Heart right ventricle (tissue), 16 donors: ENCODE measurements around the gene VTI1A. TPM values are rescaled to one million over a fixed set of nuclear protein-coding genes. Genes with fewer than 3 reads are reported as not detected.

Experiments
- ATAC-seq, 8 donors: fragments of 200-7000 bp; cut with Tn5 transposase; one replicate each; pipeline ENCODE4 v1.9.1; 2020; ENCODE audit warnings: mild to moderate bottlenecking in 8 of 8, moderate library complexity in 8 of 8, moderate number of reproducible peaks in 1 of 8
- DNase-seq, 2 donors: peaks; one replicate each; pipeline ENCODE4 v3.0.0-alpha.2; 2020
- H3K27ac ChIP-seq, 10 donors: fragments of 200-600 bp; sonication (generic) in 2 of 10; one replicate each; pipeline versions ENCODE4 v1.5.0 to v1.8.0; 2020 to 2022; ENCODE audit warnings: mild to moderate bottlenecking in 3 of 10
- H3K27me3 ChIP-seq, 7 donors: fragments of 200-600 bp; one replicate each; pipeline ENCODE4 v1.8.0; 2021 to 2022; ENCODE audit warnings: mild to moderate bottlenecking in 2 of 7
- H3K36me3 ChIP-seq, 9 donors: fragments of 200-600 bp; sonication (generic) in 1 of 9; one replicate each; pipeline versions ENCODE4 v1.5.0 to v1.8.0; 2020 to 2022; ENCODE audit warnings: mild to moderate bottlenecking in 2 of 9
- H3K4me1 ChIP-seq, 9 donors: fragments of 200-600 bp; sonication (generic) in 1 of 9; one replicate each; pipeline versions ENCODE4 v1.5.0 to v1.8.0; 2020 to 2022; ENCODE audit warnings: mild to moderate bottlenecking in 4 of 9
- H3K4me3 ChIP-seq, 10 donors: fragments of 200-600 bp; sonication (generic) in 2 of 10; one replicate each; pipeline versions ENCODE4 v1.5.0 to v1.8.0; 2020 to 2022; ENCODE audit warnings: mild to moderate bottlenecking in 7 of 10, moderate library complexity in 2 of 10
- H3K9me3 ChIP-seq, 11 donors: fragments of 200-600 bp in 10 of 11; sonication (generic) in 2 of 11; one replicate each; pipeline versions ENCODE4 v1.5.0 to v1.8.0; 2013 to 2022; ENCODE audit warnings: mild to moderate bottlenecking in 2 of 11, control low read depth in 1 of 11, moderate library complexity in 1 of 11
- WGBS, 2 donors: extraction: QIAGEN DNeasy Blood & Tissue Kit; methylation state at CpG; one replicate each; pipeline ENCODE4 v1.1.7; 2013; ENCODE audit warnings: inconsistent platforms in 1 of 2; 5-methylcytosine and 5-hydroxymethylcytosine counted together
- intact Hi-C, 10 donors: fragments of 100-400 bp; cut with DNase I; formaldehyde crosslinking; loops; one replicate each; pipeline versions ENCODE4 v1.11.1 to v1.14.2; 2022
- polyA plus RNA-seq, 2 donors: library from polyadenylated mRNA; stranded (reverse); fragments of 200-250 nt; gene quantifications; one replicate each; pipeline ENCODE4 v1.2.3, GENCODE V29; 2013
- total RNA-seq, 10 donors: library from RNA; stranded (reverse); fragmentation: NEBNext Ultra II Directional in 3 of 10; extraction: Animal tissue kit (Norgen Biotek cat#: 25700) in 3 of 10; gene quantifications; one replicate each; pipeline versions ENCODE4 v1.2.1 to v1.2.4, GENCODE V29; 2021 to 2023
- TF ChIP-seq, protein P1 (sequence below), 9 donors: fragments of 200-600 bp; sonication (generic) in 2 of 9; IDR thresholded peaks; one replicate each; pipeline versions ENCODE4 v1.5.0 to v1.8.0; 2021 to 2022; ENCODE audit warnings: antibody characterized with exemption in 9 of 9, mild to moderate bottlenecking in 5 of 9, moderate library complexity in 1 of 9
- donor health status: Arrhythmogenic right ventricular cardiomyopathy.
- donor health status: ischemic (EF 13 %, LVEDD 7.1; RV severe dilation, severe dysfunction).
- donor health status: healthy with polysubstance abuse.
- donor health status: DM: no; HTN: yes; CAD: no.
- donor health status: DM: no; HTN: no; CAD: no.
- donor health status: ischemic (EF 25% LVEDD 6.9; RV normal size, moderate dysfunction).
- donor health status: ischemic (EF 25% LVEDD 5.7; RV mildly dilated, moderate dysfunction).
- donor health status: healthy.
- donor health status: DM: yes; HTN: yes; CAD: no.
- donor health status: Ischemic cardiomyopathy.
- donor health status: ischemic (EF 35%, LVEDD 5.7; RV mildly dilated, moderate dysfunction).
- donor health status: nonischemic (EF 11% LVEDD 7.7; RV severe dilation, severe dysfunction).
- donor health status: DM: yes; HTN: yes; CAD: no.
- donor health status: PGD.
- donor health status: ischemic (EF 29% LVEDD 5.4; RV normal size, mild dysfunction).
- donor health status: nonischemic (EF 23%, LVEDD 6.1; RV moderate dilation, normal function).

VTI1A gene
- total and polyA plus RNA-seq, 12 donors, result 6.2 to 24.5 (median 20.6) TPM

DNA sequence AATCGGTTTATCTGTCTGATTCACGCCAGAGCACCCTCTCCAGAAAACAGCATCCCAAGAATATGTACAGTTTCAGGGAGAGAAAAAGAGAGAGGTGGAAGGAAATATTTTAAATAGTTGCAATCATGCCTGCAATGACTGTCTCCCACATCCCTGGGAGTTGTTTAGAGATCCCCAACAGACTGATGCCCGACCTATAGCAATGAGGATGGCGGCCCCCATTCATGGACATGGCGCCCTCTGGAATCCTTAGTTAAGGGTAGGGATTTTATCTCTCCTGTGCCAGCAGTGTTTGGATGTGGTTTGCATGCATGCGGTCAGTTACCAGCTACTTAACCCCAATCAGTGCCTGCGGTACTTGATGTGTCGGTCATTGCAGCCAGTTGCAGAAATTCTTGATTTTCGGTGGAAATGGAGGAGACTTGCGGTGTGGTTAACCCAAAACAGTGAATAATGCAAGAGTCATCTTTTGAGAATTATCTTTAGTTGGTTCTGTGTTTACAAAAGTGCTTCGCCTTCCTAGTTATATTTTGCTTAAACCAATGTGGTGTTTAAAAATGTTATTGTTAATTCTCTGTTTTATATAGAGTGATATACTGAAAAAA, 317.0 kb downstream of the VTI1A start:
- DNase-seq (no peak), ATAC-seq (no peak)
- WGBS, 2 donors, result 93 to 99% methylated on average over 11 of the region's 11 CpGs
- H3K36me3 ChIP-seq, result no peaks in the 10 kb centered on the region
- intact Hi-C loops, result no loop called here
- no peak overlapping the region for H3K4me3 ChIP-seq
- H3K9me3 ChIP-seq, result no peaks in the 10 kb centered on the region
- TF ChIP-seq, protein P1, sequence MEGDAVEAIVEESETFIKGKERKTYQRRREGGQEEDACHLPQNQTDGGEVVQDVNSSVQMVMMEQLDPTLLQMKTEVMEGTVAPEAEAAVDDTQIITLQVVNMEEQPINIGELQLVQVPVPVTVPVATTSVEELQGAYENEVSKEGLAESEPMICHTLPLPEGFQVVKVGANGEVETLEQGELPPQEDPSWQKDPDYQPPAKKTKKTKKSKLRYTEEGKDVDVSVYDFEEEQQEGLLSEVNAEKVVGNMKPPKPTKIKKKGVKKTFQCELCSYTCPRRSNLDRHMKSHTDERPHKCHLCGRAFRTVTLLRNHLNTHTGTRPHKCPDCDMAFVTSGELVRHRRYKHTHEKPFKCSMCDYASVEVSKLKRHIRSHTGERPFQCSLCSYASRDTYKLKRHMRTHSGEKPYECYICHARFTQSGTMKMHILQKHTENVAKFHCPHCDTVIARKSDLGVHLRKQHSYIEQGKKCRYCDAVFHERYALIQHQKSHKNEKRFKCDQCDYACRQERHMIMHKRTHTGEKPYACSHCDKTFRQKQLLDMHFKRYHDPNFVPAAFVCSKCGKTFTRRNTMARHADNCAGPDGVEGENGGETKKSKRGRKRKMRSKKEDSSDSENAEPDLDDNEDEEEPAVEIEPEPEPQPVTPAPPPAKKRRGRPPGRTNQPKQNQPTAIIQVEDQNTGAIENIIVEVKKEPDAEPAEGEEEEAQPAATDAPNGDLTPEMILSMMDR (IDR thresholded peaks at IDR 0.05), result no peak
- H3K4me1 ChIP-seq, result no peaks in the 10 kb centered on the region
- no peak overlapping the region for H3K27ac ChIP-seq
- no peaks in the 10 kb centered on the region for H3K27me3 ChIP-seq

- TF ChIP-seq, protein P1 (IDR thresholded peaks at IDR 0.05), result no peak
- ATAC-seq (no peak), DNase-seq (no peak)
- Histone ChIP-seq H3K4me3 (no peak overlapping the region), H3K36me3 (no peaks in the 10 kb centered on the region), H3K27me3 (no peaks in the 10 kb centered on the region), H3K9me3 (no peaks in the 10 kb centered on the region), H3K4me1 (no peaks in the 10 kb centered on the region), H3K27ac (no peak overlapping the region)
- intact Hi-C loops, result no loop called here
- WGBS, 2 donors, result 94 to 96% methylated on average over 5 of the region's 5 CpGs
These were observed 318.8 kb downstream of the VTI1A start for GRCh38 chr10:112765717-112766235.

- H3K4me1 ChIP-seq, result no peaks in the 10 kb centered on the region
- peaks cover 0 to 2% (median 0%) of the 10 kb centered on the region in 11 donors for H3K9me3 ChIP-seq
- TF ChIP-seq, protein P1 (IDR thresholded peaks at IDR 0.05), result no peak
- no peak for DNase-seq
- H3K4me3 ChIP-seq, result no peak overlapping the region
- ATAC-seq, result no peak
- WGBS, 2 donors, result 94 to 96% methylated on average over 2 of the region's 2 CpGs
- H3K27ac ChIP-seq, result no peak overlapping the region
- H3K36me3 ChIP-seq, result no peaks in the 10 kb centered on the region
- no peaks in the 10 kb centered on the region for H3K27me3 ChIP-seq
- intact Hi-C loops, result no loop called here
These were observed 319.6 kb downstream of the VTI1A start for GRCh38 chr10:112766636-112767035.

DNA sequence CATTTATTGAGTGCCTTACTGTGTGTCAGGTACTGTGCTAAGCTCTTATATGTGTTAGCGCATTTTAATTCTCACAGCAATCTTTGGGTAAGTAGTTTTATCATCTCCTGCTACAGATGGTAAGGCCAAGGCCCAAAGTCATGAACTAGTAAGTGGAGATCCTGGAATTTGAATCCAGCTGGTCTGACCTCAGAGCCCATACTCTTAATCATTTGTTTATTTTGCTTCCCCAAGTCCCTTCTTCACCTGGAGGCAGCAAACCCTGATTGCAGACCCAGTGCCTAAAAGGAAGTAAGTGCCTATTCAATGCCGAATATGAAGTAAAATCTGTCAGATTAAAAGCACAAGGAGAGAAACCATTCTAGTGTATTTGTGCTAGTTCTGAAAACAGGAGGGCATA, 320.1 kb downstream of the VTI1A start:
- TF ChIP-seq, protein P1 (IDR thresholded peaks at IDR 0.05), result no peak
- Histone ChIP-seq H3K27ac (no peak overlapping the region), H3K27me3 (no peaks in the 10 kb centered on the region), H3K36me3 (no peaks in the 10 kb centered on the region), H3K4me1 (no peaks in the 10 kb centered on the region), H3K4me3 (no peak overlapping the region), H3K9me3 (peaks cover 0 to 7% (median 0%) of the 10 kb centered on the region in 11 donors)
- DNase-seq, result no peak
- 88 to 94% methylated on average over 2 of the region's 2 CpGs for WGBS, 2 donors
- intact Hi-C loops, result no loop called here
- ATAC-seq, result no peak
